HG03460 (cell line): Measurements from ENCODE around the gene MAP4K2.

Experiments used
- ATAC-seq: cut with Tn5 transposase; IDR thresholded peaks from one replicate; pipeline ENCODE4 v1.9.1; 2021; ENCODE audit not compliant: unreplicated experiment

MAP4K2 gene

GRCh38 chr11:64755681-64756361, 47.2 kb downstream of the MAP4K2 start:
- no peak for ATAC-seq

- no peak for ATAC-seq
These were observed 47.9 kb downstream of the MAP4K2 start for GRCh38 chr11:64754919-64755662.

GRCh38 chr11:64754124-64754918, 48.7 kb downstream of the MAP4K2 start:
- no peak for ATAC-seq

GRCh38 chr11:64753380-64754123, 49.5 kb downstream of the MAP4K2 start:
- ATAC-seq: no peak

GRCh38 chr11:64753019-64753379, 50.0 kb downstream of the MAP4K2 start:
- ATAC-seq: no peak

GRCh38 chr11:64752175-64752970, 50.6 kb downstream of the MAP4K2 start:
- no peak for ATAC-seq

- ATAC-seq: no peak
These were observed 51.4 kb downstream of the MAP4K2 start for GRCh38 chr11:64751580-64751979.

GRCh38 chr11:64751136-64751535, 51.9 kb downstream of the MAP4K2 start:
- ATAC-seq: no peak

GRCh38 chr11:64750361-64751054, 52.5 kb downstream of the MAP4K2 start:
- no peak for ATAC-seq

- ATAC-seq: no peak
These were observed 54.9 kb downstream of the MAP4K2 start for GRCh38 chr11:64747961-64748665.

GRCh38 chr11:64746486-64746885, 56.5 kb downstream of the MAP4K2 start:
- ATAC-seq: no peak

- no peak for ATAC-seq
These were observed 57.3 kb downstream of the MAP4K2 start for GRCh38 chr11:64745521-64746328.

- no peak for ATAC-seq
These were observed 57.9 kb downstream of the MAP4K2 start for GRCh38 chr11:64745189-64745520.

- no peak for ATAC-seq
These were observed 58.3 kb downstream of the MAP4K2 start for GRCh38 chr11:64744544-64745188.

GRCh38 chr11:64743591-64744543, 59.1 kb downstream of the MAP4K2 start, which contains the start of gene RASGRP2:
RASGRP2 (minus strand) TSS chr11:64744142; CDS start chr11:64742866, 1,276 bp downstream.
- ATAC-seq: no peak

- no peak for ATAC-seq
These were observed 60.0 kb downstream of the MAP4K2 start for GRCh38 chr11:64742889-64743590.
